T-cell (primary cell): Measurements from ENCODE around the gene ABHD3. TPM values are rescaled to one million over a fixed set of nuclear protein-coding genes. Genes with fewer than 3 reads are reported as not detected.

Source experiments
- ATAC-seq, 4 experiments: fragments of 200-7000 bp in 3 of 4; fragments of 150-1000 bp in 1 of 4; cut with Tn5 transposase; replicated peaks in 1 of 4; 1 replicate in 3 of 4; 2 replicates in 1 of 4; pipeline ENCODE4 v1.10.0; 2021; ENCODE audit warnings: moderate library complexity in 3 of 4, mild to moderate bottlenecking in 2 of 4, moderate number of reproducible peaks in 1 of 4
- CTCF ChIA-PET, 2 donors: fragments of 300-600 bp; sonication (Branson Sonifier 250); formaldehyde crosslinking; loops; one replicate each; lab custom pipeline; 2022; ENCODE audit warnings: antibody characterized with exemption in 2 of 2; lab: Charles Lee
- POLR2A ChIA-PET, 2 donors: fragments of 300-600 bp; sonication (Branson Sonifier 250); formaldehyde crosslinking; loops; one replicate each; lab custom pipeline; 2022; ENCODE audit warnings: antibody characterized with exemption in 2 of 2; lab: Charles Lee
- DNase-seq, 35 experiments: peaks; one replicate each; pipeline versions ENCODE4 v3.0.0 to v3.0.0-alpha.2; 2013 to 2023
- H3K27ac ChIP-seq: one replicate; pipeline ENCODE4 v1.5.1; 2013; ENCODE audit warnings: low read length
- H3K27me3 ChIP-seq, 2 experiments: replicated peaks in 1 of 2; 1 replicate in 1 of 2; 2 replicates in 1 of 2; pipeline versions ENCODE4 v1.6.1 to v1.7.0; 2013; ENCODE audit warnings: low read length in 1 of 2, mixed read lengths in 1 of 2; ENCODE audit not compliant: control insufficient read depth in 2 of 2, insufficient read depth in 2 of 2; ENCODE audit errors: extremely low read depth in 1 of 2
- H3K36me3 ChIP-seq, 2 donors: 1 replicate in 1 of 2; 2 replicates in 1 of 2; pipeline versions ENCODE4 v1.6.1 to v1.7.0; 2013; ENCODE audit warnings: low read length in 1 of 2; ENCODE audit not compliant: control insufficient read depth in 2 of 2, insufficient read depth in 1 of 2; ENCODE audit errors: extremely low read depth in 1 of 2
- H3K4me1 ChIP-seq, 2 experiments: 1 replicate in 1 of 2; 2 replicates in 1 of 2; pipeline versions ENCODE4 v1.6.1 to v1.7.0; 2013; ENCODE audit warnings: low read length in 2 of 2, mixed read lengths in 1 of 2; ENCODE audit not compliant: insufficient read depth in 2 of 2, control insufficient read depth in 1 of 2; ENCODE audit errors: extremely low read depth in 1 of 2
- H3K4me3 ChIP-seq, 2 donors: 1 replicate in 1 of 2; 2 replicates in 1 of 2; pipeline versions ENCODE4 v1.5.1 to v1.7.0; 2013; ENCODE audit warnings: mild to moderate bottlenecking in 2 of 2, low read length in 1 of 2, moderate library complexity in 1 of 2; ENCODE audit not compliant: control insufficient read depth in 1 of 2; ENCODE audit errors: extremely low read depth in 1 of 2
- H3K9me3 ChIP-seq: 2 replicates; pipeline ENCODE4 v1.7.0; 2013
- H3K27ac Mint-ChIP-seq, 2 donors: one replicate each; pipeline ENCODE4 v1.8.0; 2020 to 2021; ENCODE audit warnings: mild to moderate bottlenecking in 2 of 2, mixed read lengths in 2 of 2
- H3K27me3 Mint-ChIP-seq, 2 donors: one replicate each; pipeline ENCODE4 v1.8.0; 2021 to 2022; ENCODE audit warnings: mixed read lengths in 2 of 2
- H3K36me3 Mint-ChIP-seq: one replicate; pipeline ENCODE4 v1.8.0; 2021; ENCODE audit warnings: mixed read lengths
- H3K4me1 Mint-ChIP-seq, 3 donors: one replicate each; pipeline ENCODE4 v1.8.0; 2020 to 2022; ENCODE audit warnings: mixed read lengths in 3 of 3, mild to moderate bottlenecking in 1 of 3
- H3K4me3 Mint-ChIP-seq, 3 donors: one replicate each; pipeline ENCODE4 v1.8.0; 2020 to 2022; ENCODE audit warnings: mild to moderate bottlenecking in 3 of 3, mixed read lengths in 3 of 3, moderate library complexity in 3 of 3
- H3K9me3 Mint-ChIP-seq, 3 donors: one replicate each; pipeline ENCODE4 v1.8.0; 2020 to 2022; ENCODE audit warnings: mixed read lengths in 3 of 3
- WGBS: methylation state at CpG from one replicate; pipeline ENCODE4 v1.1.5; 2013; ENCODE audit warnings: missing lambda C conversion rate; ENCODE audit not compliant: insufficient coverage; 5-methylcytosine and 5-hydroxymethylcytosine counted together
- total RNA-seq, 35 experiments: library from RNA in 6 of 35; stranded (reverse) in 6 of 35; fragments of 120-200 nt in 1 of 35; gene quantifications; one replicate each; pipeline versions ENCODE4 v1.2.1 to v1.2.4 and lab custom pipeline; 2013 to 2026

Gene ABHD3
- total RNA-seq, 5 donors from 2014 or later (not counting 1 experiment from before 2014, with no cell fraction given): 33.1 to 42.4 (median 42.1) TPM

DNA sequence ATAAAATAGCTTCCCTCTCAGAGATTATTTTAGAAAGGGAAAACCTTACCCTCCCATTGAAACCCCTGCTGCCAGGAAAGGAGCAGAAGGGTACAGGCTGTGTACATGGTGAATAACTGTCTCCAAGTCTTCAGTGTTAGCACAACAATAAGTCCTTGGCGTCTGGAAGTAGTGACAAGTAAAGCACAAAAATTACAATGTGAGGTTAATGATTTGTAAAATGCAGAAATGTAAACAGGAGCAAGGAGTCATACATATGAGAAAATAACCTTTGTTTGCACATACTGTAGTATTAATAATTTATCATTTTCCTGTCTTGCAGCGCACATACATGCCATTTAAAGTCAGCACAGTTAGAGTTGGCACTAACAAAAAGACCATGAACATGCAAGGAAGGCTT lies 40.5 kb downstream of the ABHD3 start:
- no peak for ATAC-seq
- no CpG with 5 or more reads among the region's 2 CpGs for WGBS
- H3K9me3 ChIP-seq: no peaks in the 10 kb centered on the region
- H3K27me3 ChIP-seq: no peaks in the 10 kb centered on the region
- CTCF ChIA-PET: interaction anchor here (0.6 to 1.0 kb wide), 2 partner anchors 37 to 55 kb away, joined by 3 read pairs; no protein-coding TSS in a partner anchor
- POLR2A ChIA-PET: no interaction called here
- no peak overlapping the region for H3K27ac ChIP-seq
- H3K36me3 ChIP-seq: peaks cover 6 to 16% of the 10 kb centered on the region in 2 donors
- no peak for DNase-seq
- no peak overlapping the region for H3K4me3 Mint-ChIP-seq
- H3K4me3 ChIP-seq: no peak overlapping the region
- H3K36me3 Mint-ChIP-seq: peaks cover 24% of the 10 kb centered on the region
- H3K4me1 Mint-ChIP-seq: no peaks in the 10 kb centered on the region
- H3K27ac Mint-ChIP-seq: no peak overlapping the region
- no peaks in the 10 kb centered on the region for H3K4me1 ChIP-seq
- no peaks in the 10 kb centered on the region for H3K27me3 Mint-ChIP-seq
- no peaks in the 10 kb centered on the region for H3K9me3 Mint-ChIP-seq

DNA sequence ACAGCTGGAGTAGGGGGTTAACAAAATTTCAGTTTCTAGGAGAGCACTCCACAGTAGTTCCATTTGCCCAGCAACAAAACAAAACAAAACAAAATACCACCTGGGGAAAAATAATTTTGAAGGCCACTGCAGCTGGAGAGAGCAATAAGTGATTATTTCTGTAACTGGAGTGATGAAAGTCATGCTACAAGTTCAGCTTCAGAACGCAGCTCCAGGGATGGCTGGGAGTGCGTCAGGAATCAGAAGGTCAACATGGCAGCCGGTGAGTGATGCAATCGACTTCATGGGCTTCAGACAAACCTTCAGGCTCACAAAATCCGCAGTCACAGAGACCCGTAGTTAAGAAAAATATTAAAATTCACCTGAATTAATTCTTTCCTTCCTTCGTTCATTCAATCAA lies 41.0 kb downstream of the ABHD3 start:
- DNase-seq: no peak
- H3K4me1 Mint-ChIP-seq: no peaks in the 10 kb centered on the region
- POLR2A ChIA-PET: no interaction called here

DNA sequence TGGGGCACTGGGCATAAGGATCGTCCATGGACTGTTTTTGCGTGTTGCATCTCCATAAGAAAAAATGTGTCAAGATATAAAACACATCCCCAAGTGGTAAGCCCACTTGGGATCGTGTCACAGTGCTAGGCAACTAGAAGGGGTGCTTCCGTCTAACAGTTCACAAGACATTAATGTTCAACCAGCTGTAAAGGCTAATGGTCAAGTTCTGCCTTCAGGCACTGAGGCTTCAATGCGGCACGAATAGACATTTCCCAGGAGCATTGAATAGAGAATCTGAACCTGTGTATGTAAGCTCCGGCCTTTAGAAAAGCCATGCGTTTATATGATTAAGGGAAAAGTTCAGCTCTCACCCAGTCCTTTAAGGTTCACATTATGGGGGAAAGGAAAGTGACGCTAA lies 42.0 kb downstream of the ABHD3 start:
- Mint-ChIP-seq H3K36me3 (peaks cover 29% of the 10 kb centered on the region), H3K4me1 (no peaks in the 10 kb centered on the region), H3K4me3 (no peak overlapping the region), H3K27me3 (no peaks in the 10 kb centered on the region), H3K9me3 (no peaks in the 10 kb centered on the region), H3K27ac (no peak overlapping the region)
- H3K4me1 ChIP-seq: no peaks in the 10 kb centered on the region
- peaks cover 6 to 16% of the 10 kb centered on the region in 2 donors for H3K36me3 ChIP-seq
- H3K9me3 ChIP-seq: no peaks in the 10 kb centered on the region
- ATAC-seq (no peak), DNase-seq (no peak)
- ChIA-PET POLR2A (no interaction called here), CTCF (no interaction called here)
- 92% methylated on average over 5 of the region's 9 CpGs for WGBS
- H3K4me3 ChIP-seq: no peak overlapping the region
- no peak overlapping the region for H3K27ac ChIP-seq
- H3K27me3 ChIP-seq: no peaks in the 10 kb centered on the region

More for the DNA sequence above, 41.0 kb downstream of the ABHD3 start:
- Mint-ChIP-seq H3K4me3 (no peak overlapping the region), H3K9me3 (no peaks in the 10 kb centered on the region), H3K36me3 (peaks cover 24% of the 10 kb centered on the region), H3K27ac (no peak overlapping the region), H3K27me3 (no peaks in the 10 kb centered on the region)
- Histone ChIP-seq H3K27me3 (no peaks in the 10 kb centered on the region), H3K27ac (no peak overlapping the region), H3K9me3 (no peaks in the 10 kb centered on the region), H3K4me1 (no peaks in the 10 kb centered on the region), H3K4me3 (no peak overlapping the region), H3K36me3 (peaks cover 6 to 16% of the 10 kb centered on the region in 2 donors)
- CTCF ChIA-PET: interaction anchor here (0.6 to 1.0 kb wide), 2 partner anchors 38 to 54 kb away, joined by 3 read pairs; no protein-coding TSS in a partner anchor
- no peak for ATAC-seq
- WGBS: 97% methylated on average over 4 of the region's 7 CpGs

DNA sequence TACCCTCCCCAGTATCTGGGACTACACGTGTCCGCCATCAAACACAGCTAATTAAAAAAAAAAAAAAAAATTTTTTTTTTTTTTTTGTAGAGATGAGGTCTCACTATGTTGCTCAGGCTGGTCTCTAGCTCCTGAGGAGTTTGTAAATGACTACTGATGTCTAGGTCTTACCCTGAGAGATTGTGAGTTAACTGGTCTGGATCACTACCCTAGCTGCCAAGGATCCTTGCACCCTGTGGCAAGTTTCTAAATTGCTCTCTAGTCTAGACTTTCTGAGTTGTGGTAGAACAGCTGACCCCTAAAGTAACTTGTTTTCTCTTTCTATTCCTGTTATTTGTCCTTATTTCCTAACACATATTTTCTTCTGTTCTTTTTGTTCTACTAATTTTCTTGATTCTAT lies 44.5 kb downstream of the ABHD3 start:
- Histone ChIP-seq H3K27ac (no peak overlapping the region), H3K9me3 (no peaks in the 10 kb centered on the region), H3K27me3 (no peaks in the 10 kb centered on the region), H3K4me3 (no peak overlapping the region), H3K4me1 (no peaks in the 10 kb centered on the region), H3K36me3 (peaks cover 6 to 21% of the 10 kb centered on the region in 2 donors)
- ChIA-PET CTCF (interaction anchor here (0.6 kb wide), 3 partner anchors 36 to 646 kb away, joined by 3 to 5 read pairs (median 4); no protein-coding TSS in a partner anchor), POLR2A (no interaction called here)
- no peak for ATAC-seq
- H3K27me3 Mint-ChIP-seq: no peaks in the 10 kb centered on the region
- H3K27ac Mint-ChIP-seq: no peak overlapping the region
- no peaks in the 10 kb centered on the region for H3K4me1 Mint-ChIP-seq
- H3K36me3 Mint-ChIP-seq: peaks cover 31% of the 10 kb centered on the region
- no peak for DNase-seq
- H3K4me3 Mint-ChIP-seq: no peak overlapping the region
- no peaks in the 10 kb centered on the region for H3K9me3 Mint-ChIP-seq
- no CpG with 5 or more reads among the region's 2 CpGs for WGBS

DNA sequence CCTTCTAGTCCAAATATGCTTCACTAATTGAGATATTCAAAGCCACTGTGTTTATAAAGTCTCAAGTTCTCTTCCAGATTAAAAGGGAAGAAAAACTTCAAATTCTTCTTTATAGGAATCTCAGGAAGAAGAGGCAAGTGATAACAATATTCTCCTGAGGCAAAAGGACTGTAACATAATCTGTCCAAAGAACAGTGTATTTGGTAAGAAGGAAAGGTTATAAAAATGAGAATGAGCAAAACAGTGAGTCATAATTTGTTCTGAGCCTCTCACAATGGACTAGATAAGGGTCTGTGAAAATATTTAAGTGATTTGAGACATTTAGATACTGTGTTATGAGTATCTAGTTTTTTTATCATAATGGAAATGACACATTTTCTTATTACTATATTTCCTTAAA lies 48.2 kb downstream of the ABHD3 start:
- no peak for DNase-seq
- Histone ChIP-seq H3K4me3 (no peak overlapping the region), H3K27ac (no peak overlapping the region), H3K4me1 (no peaks in the 10 kb centered on the region), H3K9me3 (no peaks in the 10 kb centered on the region), H3K36me3 (peaks cover 0 to 17% of the 10 kb centered on the region in 2 donors), H3K27me3 (no peaks in the 10 kb centered on the region)
- Mint-ChIP-seq H3K4me3 (no peak overlapping the region), H3K36me3 (peaks cover 33% of the 10 kb centered on the region), H3K27me3 (no peaks in the 10 kb centered on the region), H3K9me3 (no peaks in the 10 kb centered on the region), H3K27ac (no peak overlapping the region), H3K4me1 (no peaks in the 10 kb centered on the region)
- ATAC-seq: no peak
- ChIA-PET POLR2A (no interaction called here), CTCF (no interaction called here)

DNA sequence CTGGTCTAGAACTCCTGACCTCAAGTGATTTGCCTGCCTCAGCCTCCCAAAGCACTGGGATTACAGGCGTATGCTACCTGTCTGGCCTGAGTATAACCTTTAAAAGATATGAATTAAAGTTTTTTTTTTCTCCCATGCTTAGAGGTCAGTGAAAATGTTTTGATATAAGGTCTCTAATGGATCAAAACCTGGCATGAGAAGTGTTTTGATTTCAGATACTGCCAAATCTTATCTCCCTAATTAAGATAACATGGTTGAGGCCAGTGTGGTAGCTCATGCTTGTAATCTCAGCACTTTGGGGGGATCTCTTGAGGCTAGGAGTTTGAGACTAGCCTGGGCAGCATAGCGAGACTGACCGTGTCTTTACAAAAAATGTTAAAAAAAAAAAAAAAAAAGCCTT lies 51.2 kb downstream of the ABHD3 start:
- Histone ChIP-seq H3K4me1 (no peaks in the 10 kb centered on the region), H3K27ac (no peak overlapping the region), H3K4me3 (no peak overlapping the region), H3K27me3 (no peaks in the 10 kb centered on the region), H3K36me3 (peaks cover 3 to 20% of the 10 kb centered on the region in 2 donors), H3K9me3 (no peaks in the 10 kb centered on the region)
- CTCF ChIA-PET: no interaction called here
- no peaks in the 10 kb centered on the region for H3K27me3 Mint-ChIP-seq
- H3K36me3 Mint-ChIP-seq: peaks cover 35% of the 10 kb centered on the region
- no peaks in the 10 kb centered on the region for H3K4me1 Mint-ChIP-seq
- ATAC-seq (no peak), DNase-seq (no peak)
- no peaks in the 10 kb centered on the region for H3K9me3 Mint-ChIP-seq
- POLR2A ChIA-PET: no interaction called here
- H3K27ac Mint-ChIP-seq: no peak overlapping the region
- WGBS: 100% methylated on average over 2 of the region's 3 CpGs
- no peak overlapping the region for H3K4me3 Mint-ChIP-seq

DNA sequence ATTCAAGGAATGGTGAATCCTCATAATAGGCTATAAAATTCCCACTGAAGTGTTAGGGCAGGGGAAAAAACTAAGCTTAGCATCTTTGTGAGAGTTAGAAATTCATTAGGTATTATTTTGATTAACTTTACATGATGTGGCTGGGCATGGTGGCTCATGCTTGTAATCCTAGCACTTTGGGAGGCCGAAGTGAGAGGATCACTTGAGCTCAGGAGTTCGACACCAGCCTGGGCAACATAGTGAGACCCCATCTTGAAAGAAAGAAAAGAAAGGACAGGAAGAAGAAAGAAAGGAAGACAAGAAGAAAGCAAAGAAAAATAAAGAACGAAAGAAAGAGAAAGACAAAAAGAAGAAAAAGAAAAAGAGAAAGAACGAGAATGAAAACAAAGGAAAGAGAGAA lies 52.5 kb downstream of the ABHD3 start:
- ATAC-seq (no peak), DNase-seq (no peak)
- 100% methylated on average over 4 of the region's 4 CpGs for WGBS
- no peaks in the 10 kb centered on the region for H3K27me3 Mint-ChIP-seq
- ChIA-PET CTCF (no interaction called here), POLR2A (no interaction called here)
- H3K4me3 ChIP-seq: no peak overlapping the region
- peaks cover 3 to 17% of the 10 kb centered on the region in 2 donors for H3K36me3 ChIP-seq
- no peak overlapping the region for H3K27ac Mint-ChIP-seq
- no peaks in the 10 kb centered on the region for H3K4me1 Mint-ChIP-seq
- H3K27me3 ChIP-seq: no peaks in the 10 kb centered on the region
- no peaks in the 10 kb centered on the region for H3K4me1 ChIP-seq
- no peak overlapping the region for H3K27ac ChIP-seq
- no peaks in the 10 kb centered on the region for H3K9me3 ChIP-seq
- H3K4me3 Mint-ChIP-seq: no peak overlapping the region
- H3K36me3 Mint-ChIP-seq: peaks cover 29% of the 10 kb centered on the region
- H3K9me3 Mint-ChIP-seq: no peaks in the 10 kb centered on the region
